ENCODE data around the gene ZBTB21.
"Not testable (repeated sequence)": the region's sequence is repeated elsewhere in the genome, so short reads cannot be mapped to it uniquely, and the experiment has no call there.

Gene ZBTB21

GRCh38 chr21:41995577-41995976 is 14.6 kb downstream of the ZBTB21 start:
- no peak for DNase-seq

GRCh38 chr21:41994613-41995012 is 15.5 kb downstream of the ZBTB21 start:
- DNase-seq, result not testable (repeated sequence)

DNA sequence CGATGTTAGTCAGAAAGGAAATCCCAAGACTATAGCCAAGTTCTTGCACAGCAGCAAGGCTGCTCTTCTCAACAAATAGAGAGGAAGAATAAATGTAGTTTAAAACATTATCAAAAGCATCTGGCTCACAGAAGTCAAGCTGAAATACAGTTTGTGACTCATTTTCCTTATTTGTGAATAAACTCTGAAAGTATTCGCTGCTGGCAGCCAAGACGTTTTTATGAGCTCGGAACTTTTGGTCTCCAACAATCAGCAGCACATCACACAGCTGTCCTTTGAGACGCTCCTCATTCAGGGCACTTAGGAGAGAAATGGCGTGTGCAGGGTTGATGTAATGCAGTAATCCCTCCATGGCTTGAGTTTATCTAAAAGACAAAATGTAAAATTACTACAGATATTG is 16.4 kb downstream of the ZBTB21 start:
- no peak for DNase-seq

DNA sequence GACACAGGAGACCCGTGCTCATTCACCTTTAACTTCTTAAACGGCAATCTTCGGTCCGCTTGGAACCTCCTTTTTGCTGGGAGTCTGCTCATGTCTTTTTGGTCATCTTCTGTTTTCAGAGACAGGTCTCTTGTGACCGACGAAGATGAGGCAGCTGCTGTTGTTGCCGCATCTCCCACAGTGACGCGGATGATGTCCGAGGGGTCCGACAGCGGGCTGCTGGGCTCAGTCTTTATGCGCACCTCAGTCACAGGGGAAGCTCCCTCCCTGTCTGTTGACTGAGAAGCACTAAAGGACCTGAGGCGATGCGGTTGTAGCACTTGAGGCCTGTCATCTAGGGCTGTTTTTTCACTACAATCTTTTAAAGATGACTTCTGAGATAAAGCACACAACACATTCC is 17.6 kb downstream of the ZBTB21 start:
- DNase-seq, result no peak

DNA sequence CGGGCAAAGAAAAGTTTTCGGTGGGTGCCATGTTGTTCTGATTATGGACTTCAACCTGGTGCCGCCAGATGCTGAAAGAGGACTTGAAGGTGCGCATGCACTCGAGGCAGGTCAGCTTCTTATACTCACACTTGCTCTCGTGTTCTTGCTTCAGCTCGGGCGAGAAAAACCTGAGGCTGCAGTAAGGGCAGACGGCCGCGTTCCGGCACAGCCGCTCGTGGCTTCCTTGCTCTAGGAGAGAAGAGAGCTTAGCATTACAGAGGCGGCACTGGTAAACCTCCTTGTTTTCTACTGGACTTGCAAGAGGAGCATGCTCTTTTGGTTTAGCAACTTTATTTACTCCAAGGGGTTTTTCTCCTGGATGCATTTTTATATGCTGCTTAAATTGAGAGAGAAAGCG is 18.5 kb downstream of the ZBTB21 start:
- no peak for DNase-seq

DNA sequence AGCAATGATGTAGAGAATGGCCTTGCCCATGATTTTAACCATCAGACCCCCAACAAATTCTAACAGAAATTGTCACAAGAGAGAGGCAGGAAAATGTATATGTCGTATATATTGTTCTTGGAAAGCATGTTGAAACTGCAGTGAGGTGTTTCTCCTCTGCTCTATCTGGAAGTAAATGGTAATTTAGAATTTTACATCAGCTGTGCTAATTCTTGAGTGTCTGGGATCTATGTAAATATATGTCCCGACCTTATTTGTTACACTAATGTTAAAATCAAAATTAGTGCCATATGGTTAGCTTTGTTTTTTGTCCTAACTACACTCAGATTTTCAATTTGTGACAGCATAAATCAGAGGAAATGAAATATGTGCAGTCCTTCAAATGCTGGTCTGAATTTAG is 20.5 kb downstream of the ZBTB21 start:
- no peak for DNase-seq

DNA sequence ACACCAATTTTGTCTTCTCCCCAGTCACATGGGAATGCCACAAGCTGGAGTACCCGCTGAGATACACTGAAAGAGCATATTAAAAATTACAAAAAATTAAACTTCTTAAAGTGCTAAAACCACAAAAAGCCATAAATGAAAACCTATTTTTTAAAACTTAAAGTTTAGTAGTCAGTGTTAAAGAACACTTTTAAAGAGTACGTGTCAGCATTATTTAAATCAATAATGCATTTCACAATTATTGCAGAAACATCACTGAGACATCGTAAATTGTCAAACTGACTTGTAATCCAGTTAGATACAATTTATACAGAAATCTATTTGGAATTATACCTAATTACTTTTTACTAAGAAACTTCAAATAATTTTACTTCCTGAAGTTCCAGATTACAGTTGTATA is 22.9 kb downstream of the ZBTB21 start:
- no peak for DNase-seq

- no peak for DNase-seq
Observed at GRCh38 chr21:41985662-41986416, 24.3 kb downstream of the ZBTB21 start.

GRCh38 chr21:41983229-41983628 is 26.9 kb downstream of the ZBTB21 start:
- DNase-seq, result no peak

GRCh38 chr21:41980561-41980960 is 29.6 kb downstream of the ZBTB21 start:
- no peak for DNase-seq

GRCh38 chr21:41979751-41980369 is 30.3 kb downstream of the ZBTB21 start:
- DNase-seq, result no peak

- DNase-seq, result no peak
Observed at GRCh38 chr21:41979335-41979734, 30.8 kb downstream of the ZBTB21 start.

DNA sequence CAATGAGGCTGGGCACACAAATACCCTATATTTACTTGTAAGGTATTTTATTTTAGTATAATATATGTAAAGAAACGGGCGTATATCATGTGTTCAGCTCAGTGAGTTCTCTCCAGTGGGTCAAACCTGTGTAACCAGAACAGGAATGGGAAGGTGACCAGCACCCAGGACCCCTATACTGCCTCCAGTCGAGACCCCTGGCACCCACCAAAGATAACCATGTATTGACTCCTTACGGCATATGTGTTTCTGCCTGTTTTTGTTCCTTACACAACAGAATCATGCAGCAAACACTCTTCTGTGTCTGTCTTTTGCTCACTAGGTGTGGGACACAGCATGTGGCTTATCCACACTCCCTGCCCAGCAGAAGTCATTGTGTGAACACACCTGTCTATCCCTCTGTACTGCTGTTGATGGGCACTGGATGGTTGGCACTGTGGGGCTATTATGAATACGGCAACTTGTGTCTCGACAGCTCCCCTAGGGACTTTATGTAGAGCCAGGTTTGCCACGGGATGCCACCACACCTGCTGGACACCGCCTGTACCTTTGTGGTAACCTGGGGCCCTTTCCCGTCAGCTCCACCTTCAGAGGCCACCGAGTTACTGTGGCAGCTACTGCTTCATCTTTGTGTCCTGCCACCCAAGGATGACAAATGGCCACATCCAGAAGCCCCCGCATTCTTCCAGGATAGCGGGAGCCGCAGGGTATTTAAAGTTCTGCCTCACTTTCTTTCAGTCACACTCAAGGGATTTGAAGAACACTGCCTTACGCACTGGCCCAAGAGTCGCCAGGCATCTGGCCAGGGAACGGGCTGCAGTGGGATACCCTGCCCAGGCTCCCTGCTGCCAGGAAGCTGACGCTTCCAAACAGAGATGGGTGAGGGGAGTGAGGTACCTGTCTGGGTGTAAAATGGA is 32.9 kb downstream of the ZBTB21 start:
- peak in 2 of 51 donors; percentile 9 to 26 for DNase-seq

DNA sequence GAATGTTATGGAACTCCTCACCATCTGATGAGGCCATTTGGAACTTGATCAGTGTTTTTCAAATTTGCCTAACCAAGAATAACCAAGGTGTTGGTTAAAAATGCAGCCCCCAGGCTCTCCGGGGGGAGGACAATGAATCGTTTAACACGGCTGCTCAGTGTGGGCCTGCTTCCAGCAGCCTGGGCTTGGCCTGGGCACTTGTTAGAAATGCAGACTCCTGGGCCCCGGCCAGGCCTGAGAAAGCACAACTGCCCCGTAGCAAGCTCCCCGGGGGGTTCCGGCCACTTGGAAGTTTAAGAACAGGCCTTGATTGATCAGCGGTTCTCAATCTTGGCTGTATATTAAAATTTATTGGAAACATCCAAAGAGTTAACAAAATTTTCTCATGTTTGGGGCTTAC is 33.5 kb downstream of the ZBTB21 start:
- DNase-seq, result no peak

- no peak for DNase-seq
Observed at GRCh38 chr21:41975391-41976272, 34.5 kb downstream of the ZBTB21 start.

- no peak for DNase-seq
Observed at GRCh38 chr21:41974752-41975053, 35.5 kb downstream of the ZBTB21 start.

DNA sequence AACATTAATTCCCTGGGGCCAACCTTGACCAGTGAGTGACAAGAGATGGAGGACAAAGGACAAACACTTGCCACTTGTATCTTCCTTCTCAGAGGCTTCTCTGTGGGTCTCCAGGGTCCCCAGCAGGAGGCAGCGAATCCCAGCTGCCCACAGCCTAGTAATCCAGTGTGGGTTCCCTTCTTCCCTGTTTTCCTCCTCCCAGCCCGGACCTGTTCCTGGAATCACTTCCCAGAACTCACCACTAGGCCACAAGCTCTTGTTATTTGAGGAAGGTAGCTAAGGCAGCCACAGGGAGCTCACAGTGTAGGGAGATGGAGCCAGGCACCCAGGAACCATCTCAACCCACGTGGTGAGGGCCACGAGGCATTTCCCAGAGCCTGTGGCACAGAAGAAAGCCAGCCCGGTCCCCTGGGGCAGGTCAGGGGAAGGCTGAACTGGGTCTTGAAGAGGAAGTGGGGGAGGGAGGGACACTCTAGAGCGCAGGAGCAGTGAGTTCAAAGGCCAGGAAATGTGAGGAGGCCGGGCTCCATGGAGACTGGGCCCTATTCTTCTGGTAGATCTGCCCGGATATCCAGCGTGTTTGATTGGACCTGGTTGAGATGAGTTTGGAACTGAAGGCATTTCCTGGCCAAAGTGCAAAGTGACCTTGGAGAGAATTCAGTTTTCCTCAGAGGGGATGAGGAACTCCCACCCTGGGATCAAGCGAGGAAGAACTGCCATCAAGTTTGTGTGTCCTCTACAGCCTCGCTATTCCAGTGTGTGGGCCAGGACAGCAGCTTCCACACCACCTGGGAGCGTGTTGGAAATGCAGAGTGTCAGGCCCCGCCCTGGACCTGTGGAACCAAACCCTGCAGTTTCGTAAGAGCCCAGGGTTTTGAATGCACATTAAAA is 36.1 kb downstream of the ZBTB21 start:
- no peak for DNase-seq

DNA sequence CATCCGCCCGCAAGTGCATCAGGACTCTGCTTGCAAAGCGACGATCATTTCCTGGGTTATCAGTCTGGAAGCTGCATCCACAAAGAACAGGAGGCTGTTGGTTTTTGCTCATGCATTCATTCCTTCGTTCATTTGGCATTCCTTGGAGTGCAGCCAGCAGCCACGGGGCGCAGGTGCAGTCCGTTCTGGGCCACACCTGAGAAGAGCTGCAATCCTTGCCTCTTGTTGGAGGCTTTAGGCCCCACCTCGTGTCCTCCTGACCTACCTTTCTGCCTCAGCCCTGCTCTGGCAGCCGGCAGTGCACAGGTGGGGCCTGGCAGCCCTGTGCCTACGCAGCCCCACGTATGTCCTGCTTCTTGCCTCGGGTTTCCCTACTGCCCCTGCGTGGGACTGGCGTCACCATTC is 36.7 kb downstream of the ZBTB21 start:
- DNase-seq, result no peak

GRCh38 chr21:41972511-41973205 is 37.5 kb downstream of the ZBTB21 start:
- no peak for DNase-seq

DNA sequence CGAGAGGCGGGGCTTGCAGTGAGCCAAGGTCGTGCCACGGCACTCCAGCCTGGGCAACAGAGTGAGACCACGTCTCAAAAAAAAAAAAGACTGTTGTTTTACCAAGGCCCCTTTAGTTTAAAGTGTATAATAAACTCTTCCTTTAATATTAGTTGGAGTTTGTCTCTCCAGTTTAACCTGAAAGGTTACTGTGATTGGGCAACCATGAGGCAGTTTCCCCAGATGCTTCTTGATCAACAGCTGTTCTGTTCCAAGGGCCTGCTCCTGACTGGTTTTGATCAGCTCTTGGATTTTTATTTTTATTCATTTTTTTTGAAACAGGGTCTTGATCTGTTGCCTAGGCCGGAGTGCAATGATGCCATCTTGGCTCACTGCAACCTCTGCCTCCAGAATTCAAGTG is 38.3 kb downstream of the ZBTB21 start:
- no peak for DNase-seq

All from hypothalamus (tissue), 51 donors.